Measurements from ENCODE around the gene RTBDN. TPM values are rescaled to one million over a fixed set of nuclear protein-coding genes. Genes with fewer than 3 reads are reported as not detected.

The RTBDN gene
- total and polyA plus RNA-seq, 2 of the 8 experiments (the other 6 are each of a cell fraction or from before 2014, with no cell fraction given), result 4.0 to 4.8 TPM

DNA sequence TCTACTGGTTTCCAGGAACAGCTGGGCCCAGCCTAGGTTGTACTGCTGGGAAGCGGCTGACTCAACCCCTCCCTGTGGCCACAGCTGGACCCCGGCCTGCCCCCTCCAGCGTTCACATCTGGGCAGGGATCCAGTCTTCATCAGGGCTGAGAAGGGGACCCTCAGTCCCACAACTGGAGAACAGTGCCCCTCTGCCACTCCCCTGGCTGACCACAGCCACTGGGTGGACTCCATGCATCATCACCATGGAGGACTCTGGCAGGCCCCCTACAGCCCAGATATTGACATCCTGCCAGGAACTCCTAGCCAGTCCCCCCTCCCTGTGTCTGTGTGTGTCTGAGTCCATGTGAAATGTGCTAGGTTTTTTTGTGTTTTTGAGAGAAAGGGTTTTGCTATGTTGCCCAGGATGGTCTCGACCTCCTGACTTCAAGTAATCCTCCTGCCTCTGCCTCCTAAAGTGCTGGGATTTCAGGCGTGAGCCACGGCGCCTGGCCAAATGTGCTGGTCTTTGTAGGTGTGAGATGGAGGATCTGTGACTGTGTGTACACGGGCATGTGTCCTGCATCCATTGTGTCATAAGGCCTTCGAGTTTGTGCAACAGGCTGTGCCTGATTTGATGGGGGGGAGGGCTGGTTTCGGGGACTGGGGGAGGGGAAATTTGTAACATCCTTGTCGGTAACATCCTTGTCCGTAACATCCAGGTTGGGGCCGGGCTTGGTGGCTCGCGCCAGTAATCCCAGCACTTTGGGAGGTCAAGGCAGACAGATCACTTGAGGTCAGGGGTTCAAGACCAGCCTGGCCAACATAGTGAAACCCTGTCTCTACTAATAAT is 55.0 kb downstream of the RTBDN start (continued):
- no peak for TF ChIP-seq SP4 (IDR thresholded peaks at IDR 0.05; ENCODE audit: low read length)
- no peak for TF ChIP-seq BCL11A (IDR thresholded peaks at IDR 0.05; ENCODE audit: low read depth in 2 of 2, low read length in 2 of 2)

Measured in H1 (cell line).